Measurements from ENCODE around the gene NEDD8.

- TF ChIP-seq, protein P1, sequence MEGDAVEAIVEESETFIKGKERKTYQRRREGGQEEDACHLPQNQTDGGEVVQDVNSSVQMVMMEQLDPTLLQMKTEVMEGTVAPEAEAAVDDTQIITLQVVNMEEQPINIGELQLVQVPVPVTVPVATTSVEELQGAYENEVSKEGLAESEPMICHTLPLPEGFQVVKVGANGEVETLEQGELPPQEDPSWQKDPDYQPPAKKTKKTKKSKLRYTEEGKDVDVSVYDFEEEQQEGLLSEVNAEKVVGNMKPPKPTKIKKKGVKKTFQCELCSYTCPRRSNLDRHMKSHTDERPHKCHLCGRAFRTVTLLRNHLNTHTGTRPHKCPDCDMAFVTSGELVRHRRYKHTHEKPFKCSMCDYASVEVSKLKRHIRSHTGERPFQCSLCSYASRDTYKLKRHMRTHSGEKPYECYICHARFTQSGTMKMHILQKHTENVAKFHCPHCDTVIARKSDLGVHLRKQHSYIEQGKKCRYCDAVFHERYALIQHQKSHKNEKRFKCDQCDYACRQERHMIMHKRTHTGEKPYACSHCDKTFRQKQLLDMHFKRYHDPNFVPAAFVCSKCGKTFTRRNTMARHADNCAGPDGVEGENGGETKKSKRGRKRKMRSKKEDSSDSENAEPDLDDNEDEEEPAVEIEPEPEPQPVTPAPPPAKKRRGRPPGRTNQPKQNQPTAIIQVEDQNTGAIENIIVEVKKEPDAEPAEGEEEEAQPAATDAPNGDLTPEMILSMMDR (IDR thresholded peaks at IDR 0.05): no peak
- TF ChIP-seq POLR2A (IDR thresholded peaks at IDR 0.05): no peak
- no peak for TF ChIP-seq POLR2AphosphoS5 (IDR thresholded peaks at IDR 0.05)
These were observed 15.8 kb downstream of the NEDD8 start for GRCh38 chr14:24216345-24216699.
